GM18861 (cell line): ENCODE results near the gene NELFE.
"Not testable (repeated sequence)": the region's sequence is repeated elsewhere in the genome, so short reads cannot be mapped to it uniquely, and the experiment has no call there.

Experiments
- ATAC-seq: cut with Tn5 transposase; IDR thresholded peaks from one replicate; pipeline ENCODE4 v1.9.1; 2021; ENCODE audit not compliant: unreplicated experiment

NELFE gene

DNA sequence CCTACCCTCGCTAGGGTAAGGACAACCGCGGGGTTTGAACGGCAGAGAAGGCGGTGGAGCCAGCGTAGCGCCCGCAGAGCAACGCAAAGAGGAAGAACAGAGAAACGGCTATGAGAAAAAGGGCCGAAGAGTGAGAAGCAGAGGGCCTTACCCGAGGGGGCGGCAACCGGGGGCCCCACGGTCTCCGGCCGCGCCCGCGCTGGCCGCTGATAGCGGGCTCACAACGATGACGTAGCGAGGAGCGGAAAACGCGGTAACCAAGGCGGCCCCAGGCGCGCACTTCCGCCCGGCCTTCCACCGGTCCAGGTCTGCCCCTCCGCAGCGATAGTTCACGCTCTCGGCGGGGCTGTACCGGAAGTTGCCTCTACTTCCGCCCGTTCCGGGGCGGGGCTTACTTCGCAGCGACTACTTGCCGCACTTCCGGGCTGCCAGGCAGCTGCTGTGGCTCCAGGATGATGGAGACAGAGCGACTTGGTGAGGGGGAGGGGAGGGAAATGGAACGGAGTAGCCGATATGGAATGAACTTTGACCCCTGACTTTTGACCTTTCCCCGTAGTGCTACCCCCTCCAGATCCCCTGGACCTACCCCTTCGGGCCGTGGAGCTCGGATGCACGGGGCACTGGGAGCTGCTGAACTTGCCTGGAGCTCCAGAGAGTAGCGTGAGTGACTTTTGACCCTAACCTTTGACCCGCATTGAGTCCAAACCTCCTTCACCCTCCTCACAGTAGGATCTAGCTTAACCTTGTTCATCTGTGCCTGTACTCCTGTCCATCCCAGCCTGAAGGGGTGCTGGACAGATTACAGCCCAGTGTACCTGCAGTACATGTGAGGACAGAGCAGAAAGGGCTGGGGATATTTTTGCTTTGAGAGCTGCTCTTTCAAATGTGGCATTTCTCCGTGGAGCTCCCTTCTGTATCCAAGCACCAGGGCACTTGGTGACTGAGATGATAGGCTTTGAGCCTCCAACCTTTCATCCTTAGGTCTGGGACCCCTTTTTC is at the start of gene NELFE, which contains the start of gene SKIC2:
Gene NELFE, minus strand, starts transcription at position 231 of the 999 bp plus-strand sequence. CDS start 525 bp downstream, outside the sequence.
Gene SKIC2, plus strand, starts transcription at position 435 of the 999 bp plus-strand sequence. Its CDS starts 18 bp downstream, at position 453.
- peak; percentile 88 for ATAC-seq

DNA sequence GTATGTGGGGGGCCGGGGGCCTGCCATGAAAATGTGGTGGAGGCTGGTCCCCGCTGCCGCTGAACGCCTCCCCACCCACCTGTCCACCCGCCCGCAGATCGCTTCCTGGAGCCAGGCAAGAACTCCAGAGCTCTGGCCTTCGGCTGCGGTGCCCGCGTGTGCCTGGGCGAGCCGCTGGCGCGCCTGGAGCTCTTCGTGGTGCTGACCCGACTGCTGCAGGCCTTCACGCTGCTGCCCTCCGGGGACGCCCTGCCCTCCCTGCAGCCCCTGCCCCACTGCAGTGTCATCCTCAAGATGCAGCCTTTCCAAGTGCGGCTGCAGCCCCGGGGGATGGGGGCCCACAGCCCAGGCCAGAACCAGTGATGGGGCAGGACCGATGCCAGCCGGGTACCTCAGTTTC is 49.3 kb upstream of the NELFE start:
- not testable (repeated sequence) for ATAC-seq

GRCh38 chr6:32007086-32007485 is 48.3 kb upstream of the NELFE start:
- not testable (repeated sequence) for ATAC-seq

DNA sequence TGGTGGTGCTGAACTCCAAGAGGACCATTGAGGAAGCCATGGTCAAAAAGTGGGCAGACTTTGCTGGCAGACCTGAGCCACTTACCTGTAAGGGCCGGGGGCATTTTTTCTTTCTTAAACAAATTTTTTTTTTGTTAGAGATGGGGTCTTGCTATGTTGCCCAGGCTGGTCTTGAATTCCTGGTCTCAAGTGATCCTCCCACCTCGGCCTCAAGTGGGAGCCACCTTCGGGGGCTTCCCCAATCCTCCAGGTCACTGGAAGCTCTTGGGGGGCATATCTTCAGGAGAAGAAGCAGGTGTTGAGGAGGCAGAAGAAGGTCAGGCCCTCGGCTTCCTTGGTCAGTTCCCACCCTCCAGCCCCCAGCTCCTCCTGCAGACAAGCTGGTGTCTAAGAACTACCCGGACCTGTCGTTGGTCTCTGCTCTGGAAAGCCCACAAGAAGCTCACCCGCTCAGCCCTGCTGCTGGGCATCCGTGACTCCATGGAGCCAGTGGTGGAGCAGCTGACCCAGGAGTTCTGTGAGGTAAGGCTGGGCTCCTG is 47.3 kb upstream of the NELFE start:
- ATAC-seq: not testable (repeated sequence)

GRCh38 chr6:32005538-32005880 is 46.7 kb upstream of the NELFE start:
- not testable (repeated sequence) for ATAC-seq

DNA sequence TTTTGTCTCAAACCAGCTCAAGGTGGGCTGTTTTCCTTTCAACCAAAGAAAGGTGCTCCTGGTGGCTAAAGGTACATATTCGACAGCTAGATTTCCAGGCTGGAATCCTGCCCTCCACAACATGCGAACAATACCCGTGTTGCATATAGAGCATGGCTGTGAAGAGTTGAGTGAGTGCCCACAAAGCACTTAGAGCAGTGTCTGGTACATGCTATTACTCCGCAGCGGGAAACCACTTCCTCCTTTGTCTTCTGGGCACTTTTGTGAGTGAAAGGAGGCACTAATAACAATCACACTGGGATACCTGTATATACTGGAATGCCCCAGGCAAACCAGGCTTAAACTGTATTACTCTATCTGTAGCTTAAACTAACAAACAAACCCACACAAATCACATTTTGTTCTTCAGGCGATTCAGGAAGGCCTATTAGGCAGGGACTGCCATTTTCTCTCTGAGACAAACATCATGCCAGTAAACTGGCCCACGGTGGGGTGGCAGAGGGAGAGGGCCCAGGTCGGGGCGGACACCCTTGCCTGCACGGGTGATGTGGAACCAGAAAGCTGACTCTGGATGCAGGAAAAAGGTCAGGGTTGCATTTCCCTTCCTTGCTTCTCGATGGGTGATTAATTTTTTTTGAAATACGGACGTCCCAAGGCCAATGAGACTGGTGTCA is 46.2 kb upstream of the NELFE start:
- not testable (repeated sequence) for ATAC-seq

- ATAC-seq: not testable (repeated sequence)
Measured at GRCh38 chr6:32004393-32004792, 45.6 kb upstream of the NELFE start.

GRCh38 chr6:32003301-32003700 is 44.5 kb upstream of the NELFE start:
- not testable (repeated sequence) for ATAC-seq

DNA sequence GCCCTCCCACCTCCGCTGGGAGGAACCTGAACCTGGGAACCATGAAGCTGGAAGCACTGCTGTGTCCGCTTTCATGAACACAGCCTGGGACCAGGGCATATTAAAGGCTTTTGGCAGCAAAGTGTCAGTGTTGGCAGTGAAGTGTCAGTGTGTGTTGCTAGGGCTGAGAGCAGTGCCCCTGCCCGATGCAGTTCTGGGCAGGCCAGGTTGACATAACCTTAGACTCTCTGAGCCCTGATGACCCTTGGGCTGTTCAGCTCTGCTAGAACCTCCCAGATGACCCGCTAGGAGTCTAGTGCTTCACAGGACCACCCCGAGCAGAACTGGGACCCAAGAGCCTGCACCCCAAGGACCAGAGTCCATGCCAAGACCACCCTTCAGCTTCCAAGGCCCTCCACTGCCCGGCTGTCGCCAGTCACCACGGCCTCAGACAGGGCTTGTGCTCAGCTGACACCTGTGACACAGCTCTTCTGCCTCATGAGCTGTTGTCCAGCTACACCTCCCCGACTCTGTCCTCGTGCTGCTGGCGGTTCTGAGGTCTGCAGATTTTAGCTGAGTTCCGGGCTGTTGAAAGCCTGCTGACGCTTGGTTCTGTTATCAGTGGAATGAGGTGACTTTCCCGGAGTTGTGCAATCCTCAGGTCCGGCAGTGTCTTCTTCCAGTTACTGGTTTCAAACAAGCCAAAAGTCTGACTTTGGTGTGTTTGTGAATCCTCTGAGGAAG is 43.9 kb upstream of the NELFE start:
- not testable (repeated sequence) for ATAC-seq

GRCh38 chr6:31996385-31996784 is 37.6 kb upstream of the NELFE start:
- not testable (repeated sequence) for ATAC-seq

DNA sequence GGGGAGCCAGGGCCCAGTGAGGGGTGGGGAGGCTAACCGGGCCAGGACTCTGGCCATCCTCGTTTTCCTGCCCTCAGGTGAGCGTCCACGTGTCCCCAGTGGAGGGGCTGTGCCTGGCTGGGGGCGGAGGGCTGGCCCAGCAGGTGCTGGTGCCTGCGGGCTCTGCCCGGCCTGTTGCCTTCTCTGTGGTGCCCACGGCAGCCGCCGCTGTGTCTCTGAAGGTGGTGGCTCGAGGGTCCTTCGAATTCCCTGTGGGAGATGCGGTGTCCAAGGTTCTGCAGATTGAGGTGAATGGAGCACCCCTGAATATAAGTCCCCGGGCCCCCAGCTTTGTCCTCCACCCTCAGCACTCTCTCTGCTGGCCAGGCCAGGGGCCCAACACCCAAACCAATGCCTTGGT is 35.6 kb upstream of the NELFE start:
- not testable (repeated sequence) for ATAC-seq

DNA sequence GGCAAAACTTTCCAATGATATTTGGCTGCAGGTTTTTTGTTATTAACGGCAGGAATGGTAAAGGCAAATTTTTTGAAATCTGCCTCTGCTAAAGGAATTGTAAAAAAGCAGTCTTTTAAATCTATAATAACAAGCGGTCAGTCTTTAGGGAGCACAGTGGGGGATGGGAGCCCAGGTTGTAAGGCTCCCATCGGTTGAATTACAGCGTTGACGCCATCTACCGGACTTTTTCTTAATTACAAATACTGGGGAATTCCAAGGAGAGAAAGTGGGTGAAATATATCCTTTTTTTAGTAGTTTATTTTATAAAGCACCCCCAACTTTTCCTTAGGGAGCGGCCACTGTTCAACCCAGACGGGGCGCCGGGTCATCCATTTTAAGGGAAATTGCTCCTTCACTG is 30.6 kb upstream of the NELFE start:
- ATAC-seq: not testable (repeated sequence)

GRCh38 chr6:31981744-31982143 is 23.0 kb upstream of the NELFE start, which contains the start of gene C4A:
Gene C4A (plus strand): TSS chr6:31982057. CDS start chr6:31982108, 51 bp downstream.
- ATAC-seq: not testable (repeated sequence)

DNA sequence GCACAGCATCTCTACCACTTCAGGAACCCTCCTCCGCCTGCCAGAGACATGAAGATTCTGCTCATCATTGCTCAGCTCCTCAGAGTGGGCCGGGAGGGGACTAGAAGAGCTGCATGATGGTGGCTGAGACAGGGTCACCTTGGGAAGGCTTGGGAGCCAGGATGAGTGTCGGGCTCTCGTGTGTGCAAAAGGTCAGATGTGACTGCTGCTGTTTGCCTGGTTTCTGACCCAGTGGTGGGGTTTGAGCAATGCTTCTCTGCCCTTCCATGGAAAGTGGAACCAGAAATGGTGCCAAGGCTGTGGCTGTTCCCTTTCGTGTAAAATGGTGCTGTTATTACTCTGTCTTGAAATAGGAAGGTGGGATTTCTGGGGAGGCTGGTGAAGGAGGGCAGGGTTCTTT is 22.2 kb upstream of the NELFE start:
- not testable (repeated sequence) for ATAC-seq

DNA sequence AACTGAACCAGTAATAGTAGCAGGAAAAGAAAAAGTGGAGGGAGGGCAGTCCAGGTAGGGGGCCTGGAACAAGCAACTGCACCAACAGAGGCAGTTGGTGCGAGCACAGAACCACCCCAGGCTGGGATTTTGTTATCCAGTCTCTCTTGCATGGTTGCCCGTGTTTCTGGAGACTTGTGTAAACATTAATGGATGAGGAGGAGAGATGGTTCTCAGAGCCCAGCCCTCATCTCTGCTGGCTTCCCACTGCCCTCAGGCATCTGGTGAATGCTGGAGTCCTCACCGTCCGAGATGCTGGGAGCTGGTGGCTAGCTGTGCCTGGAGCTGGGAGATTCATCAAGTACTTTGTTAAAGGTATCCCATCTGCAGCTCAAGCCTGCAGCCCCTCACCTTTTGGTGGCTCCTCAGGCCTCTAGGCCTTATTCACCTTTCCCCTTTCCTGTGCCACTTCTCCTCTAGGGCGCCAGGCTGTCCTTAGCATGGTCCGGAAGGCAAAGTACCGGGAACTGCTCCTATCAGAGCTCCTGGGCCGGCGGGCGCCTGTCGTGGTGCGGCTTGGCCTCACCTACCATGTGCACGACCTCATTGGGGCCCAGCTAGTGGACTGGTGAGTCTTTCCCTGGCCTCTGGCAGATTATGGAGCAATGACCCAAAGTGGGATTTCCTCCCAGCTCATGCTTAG is 21.6 kb upstream of the NELFE start:
- ATAC-seq: not testable (repeated sequence)

- ATAC-seq: no peak
Measured at GRCh38 chr6:31979238-31979898, 20.6 kb upstream of the NELFE start.

GRCh38 chr6:31978831-31979230 is 20.1 kb upstream of the NELFE start:
- no peak for ATAC-seq

DNA sequence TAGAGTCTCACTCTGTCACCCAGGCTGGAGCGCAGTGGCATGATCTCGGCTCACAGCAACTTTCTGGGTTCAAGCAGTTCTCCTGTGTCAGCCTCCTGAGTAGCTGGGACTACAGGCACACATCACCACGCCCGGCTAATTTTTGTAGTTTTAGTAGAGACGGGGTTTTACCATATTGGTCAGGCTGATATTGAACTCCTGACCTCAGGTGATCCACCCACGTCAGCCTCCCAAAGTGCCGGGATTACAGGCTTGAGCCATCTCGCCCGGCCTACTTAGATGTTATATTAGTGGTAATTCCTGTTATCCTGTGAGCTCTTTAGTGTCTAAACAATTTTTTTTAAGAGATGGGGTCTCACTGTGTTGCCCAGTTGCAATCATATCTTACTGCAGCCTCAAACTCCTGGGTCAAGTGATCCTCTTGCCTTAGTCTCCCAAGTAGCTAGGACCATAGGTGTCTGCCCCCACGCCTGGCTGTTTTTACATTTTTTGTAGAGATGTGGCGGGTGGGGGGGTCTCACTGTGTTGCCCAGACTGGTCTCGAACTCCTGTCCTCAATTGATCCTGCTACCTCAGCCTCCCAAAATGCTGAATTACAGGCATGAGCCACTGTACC is 19.2 kb upstream of the NELFE start:
- ATAC-seq: no peak

DNA sequence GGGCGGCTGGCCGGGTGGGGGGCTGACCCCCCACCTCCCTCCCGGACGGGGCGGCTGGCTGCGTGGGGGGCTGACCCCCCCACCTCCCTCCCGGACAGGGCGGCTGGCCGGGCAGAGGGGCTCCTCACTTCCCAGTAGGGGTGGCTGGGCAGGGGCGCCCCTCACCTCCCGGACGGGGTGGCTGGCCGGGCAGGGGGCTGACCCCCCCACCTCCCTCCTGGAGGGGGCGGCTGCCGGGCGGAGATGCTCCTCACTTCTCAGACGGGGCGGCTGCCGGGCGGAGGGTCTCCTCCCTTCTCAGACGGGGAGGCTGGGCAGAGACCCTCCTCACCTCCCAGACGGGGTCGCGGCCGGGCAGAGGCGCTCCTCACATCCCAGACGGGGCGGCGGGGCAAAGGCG is 17.3 kb upstream of the NELFE start:
- not testable (repeated sequence) for ATAC-seq
